ENCODE data around the gene NUAK2.
A peak's percentile ranks its signal among the peaks of the same experiment; 100 is the strongest.
"Not testable (repeated sequence)": the region's sequence is repeated elsewhere in the genome, so short reads cannot be mapped to it uniquely, and the experiment has no call there.

NUAK2 gene

DNA sequence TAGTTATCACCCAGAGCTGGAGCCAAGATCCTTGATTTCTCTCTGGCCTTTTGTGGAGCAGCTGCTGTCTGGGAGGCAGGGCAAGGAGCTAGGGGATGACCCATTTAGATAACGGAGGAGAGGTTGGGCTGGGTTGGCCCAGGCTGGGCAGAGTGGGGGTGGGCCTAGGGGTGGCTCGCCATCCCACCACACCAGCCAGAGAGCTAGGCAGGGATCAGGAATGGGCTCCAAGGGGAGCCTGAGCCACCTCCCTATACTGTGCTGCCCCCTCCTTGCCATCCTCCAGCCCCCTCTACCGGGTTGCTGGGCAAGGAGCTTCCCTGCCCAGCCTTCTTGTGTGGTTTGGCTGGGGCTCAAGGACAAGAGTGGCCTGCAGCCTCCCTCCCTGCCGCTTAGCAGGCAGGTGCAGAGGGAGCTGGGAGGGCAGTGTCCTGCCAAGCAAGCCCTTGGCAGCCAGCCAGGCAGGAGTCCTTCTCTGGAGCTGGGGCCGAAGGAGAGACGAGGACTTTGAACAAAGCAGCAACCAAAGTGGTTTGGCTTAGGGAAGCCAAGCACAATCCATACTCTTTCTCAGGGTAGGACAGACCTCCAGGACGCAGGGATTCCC is 4.1 kb downstream of the NUAK2 start:
- DNase-seq, result no peak

DNA sequence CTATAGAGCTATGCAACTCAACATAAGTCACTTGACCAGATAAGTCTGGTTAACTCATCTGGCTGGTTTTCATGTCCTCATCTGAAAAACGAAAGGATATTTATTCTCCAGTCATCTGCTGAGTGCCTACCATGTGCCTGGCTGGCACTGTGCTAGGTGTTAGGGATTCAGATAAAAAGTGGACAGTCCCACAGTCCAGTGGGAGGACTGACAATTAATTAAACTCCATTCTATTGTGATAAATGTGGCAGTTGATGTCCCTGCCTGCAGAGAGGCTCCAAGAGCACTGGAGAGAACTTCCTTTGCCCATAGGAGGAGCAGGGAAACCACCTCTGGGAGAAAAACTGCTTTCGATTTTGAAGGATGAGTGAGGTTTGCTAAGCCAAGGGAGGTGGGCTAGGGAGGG is 5.4 kb downstream of the NUAK2 start:
- DNase-seq, result peak; percentile 61

DNA sequence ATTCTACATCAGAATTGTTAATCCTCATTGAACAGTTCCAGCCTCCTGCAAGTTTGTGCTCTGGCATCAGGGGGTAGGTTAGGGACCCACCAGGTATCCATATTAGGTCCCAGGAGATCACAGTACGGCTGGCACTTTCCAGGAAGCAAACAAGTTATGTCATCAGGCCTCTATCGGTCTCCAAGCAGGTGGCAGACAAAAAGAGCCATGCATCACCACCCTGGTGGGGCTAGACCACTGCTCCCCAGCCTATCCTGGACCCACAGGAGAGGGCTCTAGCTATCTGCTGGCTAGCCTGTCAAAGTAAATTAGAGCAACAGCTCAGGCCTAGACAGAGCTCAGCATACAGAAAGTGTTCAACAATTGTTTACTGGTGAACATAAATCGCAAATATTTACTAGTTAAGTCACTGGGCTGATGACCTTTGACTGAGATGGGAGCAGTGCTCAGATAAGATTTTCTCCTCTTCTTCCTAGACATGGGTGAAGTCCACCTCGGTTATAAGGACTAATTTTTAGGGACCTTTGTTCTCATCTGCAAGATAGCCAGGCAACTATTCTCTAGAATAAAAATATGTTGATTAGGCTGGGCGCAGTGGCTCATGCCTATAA is 6.4 kb downstream of the NUAK2 start:
- no peak for DNase-seq

DNA sequence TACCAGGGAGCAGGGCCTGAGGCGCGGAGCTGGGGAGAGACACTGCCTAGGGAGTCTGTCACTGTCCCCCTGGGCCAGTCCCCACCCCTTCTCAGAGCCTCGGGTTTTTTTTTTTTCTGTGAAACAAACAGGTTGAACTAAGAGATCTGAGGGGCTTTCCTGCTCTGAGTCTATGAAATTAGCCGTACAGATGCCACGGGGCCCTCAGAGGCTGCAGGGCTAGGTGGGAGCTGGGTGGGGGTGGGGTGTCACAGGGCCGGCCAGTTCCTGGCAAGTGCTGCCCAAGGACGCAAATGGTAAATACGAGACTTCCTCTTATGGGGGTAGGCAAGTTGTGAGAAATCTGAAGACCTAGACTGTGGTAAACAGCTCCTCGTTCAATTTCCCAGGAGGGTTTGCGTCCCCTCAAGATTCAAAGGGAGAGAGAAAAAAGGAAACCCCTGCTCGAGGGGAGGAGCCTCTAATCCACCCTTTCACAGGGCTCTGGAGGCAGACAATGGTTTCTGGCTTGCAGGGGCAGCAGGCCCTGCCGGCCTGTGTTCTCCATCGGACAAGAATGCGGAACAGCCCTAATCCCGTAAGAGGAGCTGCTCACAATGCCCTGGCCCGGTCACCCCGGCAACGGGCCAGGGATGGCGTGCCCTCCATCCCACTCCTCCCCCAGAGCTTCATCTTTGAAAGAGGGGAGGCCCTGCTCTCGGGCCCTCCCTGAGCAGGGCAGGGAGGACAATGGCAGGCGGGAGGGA is 7.8 kb downstream of the NUAK2 start:
- peak; percentile 86 for DNase-seq

DNA sequence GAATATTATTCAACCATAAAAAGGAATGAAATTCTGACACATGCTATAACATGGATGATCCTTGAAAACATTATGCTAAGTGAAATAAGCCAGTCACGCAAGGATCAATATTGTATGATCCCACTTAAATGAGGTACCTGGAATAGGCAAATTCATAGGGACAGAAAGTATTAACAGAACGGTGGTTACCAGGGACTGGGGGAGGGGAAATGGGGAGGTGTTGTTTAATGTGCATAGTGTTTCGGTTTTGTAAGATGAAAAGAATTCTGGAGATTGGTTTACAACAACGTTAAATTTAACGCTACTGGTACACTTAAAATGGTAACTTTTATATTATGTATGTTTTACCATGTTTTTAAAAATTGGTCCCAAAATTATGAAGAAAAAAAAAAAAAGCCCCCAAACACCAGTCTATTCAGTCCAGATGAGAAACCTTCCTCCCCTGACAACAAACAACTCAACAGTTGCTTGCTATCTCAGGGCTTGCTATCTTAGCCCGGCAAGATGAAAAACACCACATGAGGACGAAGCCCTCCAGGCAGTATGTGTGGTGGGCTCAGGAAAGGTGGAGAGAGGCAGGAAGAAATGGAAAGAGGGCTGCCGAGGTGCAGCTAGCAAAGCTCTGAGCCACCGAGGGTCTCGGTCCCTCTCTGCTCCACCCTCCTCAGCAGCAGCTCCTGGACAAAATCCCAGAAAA is 8.5 kb downstream of the NUAK2 start:
- no peak for DNase-seq

- peak; percentile 86 for DNase-seq
These were observed 10.4 kb downstream of the NUAK2 start for GRCh38 chr1:205310976-205311704.

- DNase-seq, result no peak
These were observed 11.8 kb downstream of the NUAK2 start for GRCh38 chr1:205309741-205310140.

DNA sequence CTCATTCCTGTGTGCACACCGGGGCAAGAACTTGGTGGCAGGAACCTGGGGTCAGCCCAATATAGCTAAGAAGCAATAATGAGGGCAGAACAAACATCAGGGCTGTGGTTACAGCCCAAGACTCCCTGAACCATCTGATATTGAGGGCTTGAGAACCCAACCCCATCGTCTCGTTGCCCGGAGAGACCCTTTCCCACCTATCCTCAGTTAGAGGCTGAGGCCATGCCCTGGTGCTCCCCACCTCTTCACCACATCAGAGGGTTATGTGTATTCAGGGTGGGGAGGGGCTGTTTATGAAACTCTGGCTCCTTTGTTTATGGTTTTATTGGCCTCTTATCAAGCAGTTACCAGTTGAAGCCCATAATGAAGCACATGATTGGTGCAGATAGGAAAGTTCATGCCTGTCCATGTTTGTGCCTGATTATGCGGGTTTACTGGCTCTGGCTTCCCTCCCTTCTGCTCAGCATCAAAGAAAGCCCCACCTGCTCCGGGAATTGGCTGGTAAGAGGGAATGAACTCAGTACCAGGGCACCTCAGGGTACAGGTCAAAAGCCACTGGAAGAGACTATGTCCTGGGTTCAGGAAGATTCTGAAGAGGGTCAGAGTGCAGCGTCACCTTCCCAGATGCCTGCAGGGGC is 14.5 kb downstream of the NUAK2 start:
- DNase-seq, result no peak

GRCh38 chr1:205304695-205305070 is 16.9 kb downstream of the NUAK2 start:
- no peak for DNase-seq

GRCh38 chr1:205304046-205304694 is 17.4 kb downstream of the NUAK2 start:
- no peak for DNase-seq

GRCh38 chr1:205303247-205303888 is 18.2 kb downstream of the NUAK2 start:
- no peak for DNase-seq

- DNase-seq, result no peak
These were observed 19.5 kb downstream of the NUAK2 start for GRCh38 chr1:205301842-205302588.

GRCh38 chr1:205301205-205301821 is 20.2 kb downstream of the NUAK2 start:
- DNase-seq, result no peak

DNA sequence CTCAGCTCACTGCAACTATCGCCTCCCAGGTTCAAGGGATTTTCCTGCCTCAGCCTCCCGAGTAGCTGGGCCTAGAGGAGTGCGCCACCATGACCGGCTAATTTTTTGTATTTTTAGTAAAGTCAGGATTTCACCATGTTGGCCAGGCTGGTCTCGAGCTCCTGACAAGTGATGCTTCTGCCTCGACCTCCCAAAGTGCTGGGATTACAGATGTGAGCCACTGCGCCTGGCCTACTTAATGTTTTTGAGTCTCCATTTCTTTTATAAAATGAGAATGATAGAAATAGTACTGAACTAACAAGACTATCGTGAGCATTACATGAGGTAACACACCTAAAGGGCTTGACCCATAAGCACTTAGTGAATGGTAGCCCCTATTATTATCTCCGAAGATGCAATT is 21.4 kb downstream of the NUAK2 start:
- DNase-seq, result no peak

- DNase-seq, result no peak
These were observed 23.2 kb downstream of the NUAK2 start for GRCh38 chr1:205298191-205298994.

DNA sequence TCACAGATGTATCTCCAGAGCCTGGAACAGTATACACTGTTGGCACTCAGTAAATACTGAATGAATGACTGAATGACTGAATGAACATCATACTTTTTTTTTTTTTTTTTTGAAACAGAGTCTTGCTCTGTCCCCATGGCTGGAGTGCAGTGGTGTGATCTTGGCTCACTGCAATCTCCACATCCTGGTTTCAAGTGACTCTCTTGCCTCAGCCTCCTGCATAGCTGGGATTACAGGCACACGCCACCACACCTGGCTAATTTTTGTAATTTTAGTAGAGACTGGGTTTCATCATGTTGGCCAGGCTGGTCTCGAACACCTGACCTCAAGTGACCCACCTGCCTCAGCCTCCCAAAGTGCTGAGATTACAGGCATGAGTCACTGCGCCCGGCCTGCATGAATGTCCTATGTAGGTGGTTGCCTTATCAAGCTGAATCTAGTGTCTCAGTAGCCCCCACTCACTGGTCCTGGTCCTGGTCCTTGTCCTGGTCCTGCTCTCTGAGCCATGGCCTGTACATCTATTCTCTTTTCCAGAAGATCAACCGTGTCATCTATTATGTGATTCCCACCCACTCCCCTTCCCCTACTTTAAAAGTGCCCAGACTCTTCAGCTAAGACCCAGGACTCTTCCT is 23.9 kb downstream of the NUAK2 start:
- DNase-seq, result not testable (repeated sequence)

- no peak for DNase-seq
These were observed 25.4 kb downstream of the NUAK2 start for GRCh38 chr1:205296154-205296553.

- no peak for DNase-seq
These were observed 26.6 kb downstream of the NUAK2 start for GRCh38 chr1:205294934-205295333.

All from suppressor macrophage treated with lipopolysaccharide for 4 hours (primary cell).